HFFc6 (cell line): ENCODE results near the gene SQSTM1. TPM values are rescaled to one million over a fixed set of nuclear protein-coding genes. Genes with fewer than 3 reads are reported as not detected.

Source experiments
- DNase-seq: peaks from one replicate; pipeline ENCODE4 v3.0.0-alpha.2; 2018
- H3K27ac Mint-ChIP-seq: 2 replicates; pipeline ENCODE4 v1.8.0; 2020; ENCODE audit warnings: mild to moderate bottlenecking, mixed read lengths
- H3K27me3 Mint-ChIP-seq: 2 replicates; pipeline ENCODE4 v1.8.0; 2021; ENCODE audit warnings: mild to moderate bottlenecking, moderate library complexity, mixed read lengths; ENCODE audit not compliant: insufficient read depth
- H3K36me3 Mint-ChIP-seq: 2 replicates; pipeline ENCODE4 v1.8.0; 2021; ENCODE audit warnings: low read depth, mixed read lengths
- H3K4me1 Mint-ChIP-seq: 2 replicates; pipeline ENCODE4 v1.8.0; 2020; ENCODE audit warnings: low read depth, mixed read lengths
- H3K4me3 Mint-ChIP-seq: 2 replicates; pipeline ENCODE4 v1.8.0; 2020; ENCODE audit warnings: mild to moderate bottlenecking, moderate library complexity, mixed read lengths
- H3K9me3 Mint-ChIP-seq: 2 replicates; pipeline ENCODE4 v1.8.0; 2020; ENCODE audit warnings: mild to moderate bottlenecking, mixed read lengths
- CTCF ChIP-seq: fragments of 200-600 bp; sonication (generic); IDR thresholded peaks from 2 replicates; pipeline ENCODE4 v1.5.0; 2021; ENCODE audit warnings: antibody characterized with exemption, mild to moderate bottlenecking
- total RNA-seq, 6 experiments: library from RNA; stranded (reverse); fragmentation: NEBNext Ultra II Directional; extraction: Animal tissue kit (Norgen Biotek cat#: 25700); gene quantifications; 2 replicates in 1 of 6; 3 replicates in 5 of 6; pipeline ENCODE4 v1.2.3, GENCODE V29; 2021

The SQSTM1 gene
- total RNA-seq, 6 experiments from 2014 or later, result 188 to 282 (median 280) TPM

- peaks cover 11% of the 10 kb centered on the region for H3K4me1 Mint-ChIP-seq
- H3K27ac Mint-ChIP-seq, result no peak overlapping the region
- no peaks in the 10 kb centered on the region for H3K9me3 Mint-ChIP-seq
- H3K36me3 Mint-ChIP-seq, result peaks cover 10% of the 10 kb centered on the region; the same call in 1 of the 2 replicates
- DNase-seq, result no peak
- TF ChIP-seq CTCF, result no peak
- peaks cover 1% of the 10 kb centered on the region; the same call in 1 of the 2 replicates for H3K27me3 Mint-ChIP-seq
- H3K4me3 Mint-ChIP-seq, result no peak overlapping the region
Measured at GRCh38 chr5:179798144-179798770, 22.4 kb upstream of the SQSTM1 start.

GRCh38 chr5:179798771-179799643 lies 21.7 kb upstream of the SQSTM1 start:
- Mint-ChIP-seq H3K27ac (no peak overlapping the region), H3K4me3 (no peak overlapping the region), H3K9me3 (no peaks in the 10 kb centered on the region), H3K27me3 (peaks cover 1% of the 10 kb centered on the region; the same call in 1 of the 2 replicates), H3K4me1 (peaks cover 15% of the 10 kb centered on the region), H3K36me3 (peaks cover 10% of the 10 kb centered on the region; the same call in 1 of the 2 replicates)
- TF ChIP-seq CTCF, result no peak
- no peak for DNase-seq

GRCh38 chr5:179799644-179799973 lies 21.1 kb upstream of the SQSTM1 start:
- no peak for TF ChIP-seq CTCF

GRCh38 chr5:179800071-179800695 lies 20.5 kb upstream of the SQSTM1 start:
- Mint-ChIP-seq H3K4me3 (no peak overlapping the region), H3K36me3 (peaks cover 10% of the 10 kb centered on the region; the same call in 1 of the 2 replicates), H3K9me3 (no peaks in the 10 kb centered on the region), H3K27ac (no peak overlapping the region), H3K27me3 (peaks cover 1% of the 10 kb centered on the region; the same call in 1 of the 2 replicates), H3K4me1 (peaks cover 27% of the 10 kb centered on the region)
- no peak for TF ChIP-seq CTCF
- no peak for DNase-seq

More at GRCh38 chr5:179799644-179799973, 21.1 kb upstream of the SQSTM1 start:
- H3K36me3 Mint-ChIP-seq, result peaks cover 10% of the 10 kb centered on the region; the same call in 1 of the 2 replicates
- H3K27me3 Mint-ChIP-seq, result peaks cover 1% of the 10 kb centered on the region; the same call in 1 of the 2 replicates
- H3K4me1 Mint-ChIP-seq, result peaks cover 21% of the 10 kb centered on the region
- no peak overlapping the region for H3K4me3 Mint-ChIP-seq
- H3K27ac Mint-ChIP-seq, result no peak overlapping the region
- H3K9me3 Mint-ChIP-seq, result no peaks in the 10 kb centered on the region
- DNase-seq, result no peak

GRCh38 chr5:179800696-179801201 lies 20.0 kb upstream of the SQSTM1 start:
- no peak overlapping the region for H3K4me3 Mint-ChIP-seq
- peaks cover 1% of the 10 kb centered on the region; the same call in 1 of the 2 replicates for H3K27me3 Mint-ChIP-seq
- peaks cover 29% of the 10 kb centered on the region for H3K4me1 Mint-ChIP-seq
- no peak overlapping the region for H3K27ac Mint-ChIP-seq
- DNase-seq, result no peak
- H3K36me3 Mint-ChIP-seq, result peaks cover 10% of the 10 kb centered on the region; the same call in 1 of the 2 replicates
- H3K9me3 Mint-ChIP-seq, result no peaks in the 10 kb centered on the region
- no peak for TF ChIP-seq CTCF
